GM21447 (cell line): ENCODE results near the gene SHE.

Experiments used
- ATAC-seq: cut with Tn5 transposase; IDR thresholded peaks from one replicate; pipeline ENCODE4 v1.9.1; 2021; ENCODE audit not compliant: unreplicated experiment

SHE gene

GRCh38 chr1:154453161-154453560, 49.1 kb downstream of the SHE start:
- ATAC-seq, result no peak

- no peak for ATAC-seq
These were observed 53.8 kb downstream of the SHE start for GRCh38 chr1:154448331-154448811.

GRCh38 chr1:154446789-154447188, 55.4 kb downstream of the SHE start:
- no peak for ATAC-seq

- ATAC-seq, result no peak
These were observed 55.9 kb downstream of the SHE start for GRCh38 chr1:154446292-154446691.

- peak; percentile 59 for ATAC-seq
These were observed 57.2 kb downstream of the SHE start for GRCh38 chr1:154445040-154445472.

GRCh38 chr1:154443274-154444013, 58.8 kb downstream of the SHE start:
- ATAC-seq, result no peak

GRCh38 chr1:154442006-154442740, 60.0 kb downstream of the SHE start:
- no peak for ATAC-seq

- no peak for ATAC-seq
These were observed 60.8 kb downstream of the SHE start for GRCh38 chr1:154441241-154441888.

- no peak for ATAC-seq
These were observed 62.0 kb downstream of the SHE start for GRCh38 chr1:154440036-154440804.

- no peak for ATAC-seq
These were observed 65.8 kb downstream of the SHE start for GRCh38 chr1:154436433-154436832.

GRCh38 chr1:154435599-154436200, 66.5 kb downstream of the SHE start:
- ATAC-seq, result no peak

- ATAC-seq, result no peak
These were observed 67.7 kb downstream of the SHE start for GRCh38 chr1:154434346-154435085.

GRCh38 chr1:154433161-154433764, 68.9 kb downstream of the SHE start:
- no peak for ATAC-seq

GRCh38 chr1:154431586-154432373, 70.4 kb downstream of the SHE start:
- ATAC-seq, result no peak

GRCh38 chr1:154430903-154431302, 71.3 kb downstream of the SHE start:
- ATAC-seq, result no peak

GRCh38 chr1:154429841-154430611, 72.2 kb downstream of the SHE start:
- ATAC-seq, result no peak
